PC-3 (cell line): ENCODE data around the gene AP1M1. TPM values are rescaled to one million over a fixed set of nuclear protein-coding genes. Genes with fewer than 3 reads are reported as not detected.

ENCODE experiments used
- ATAC-seq: fragments of 200-7000 bp; cut with Tn5 transposase; 2 replicates; pipeline ENCODE4 v1.9.1; 2020; ENCODE audit warnings: mild to moderate bottlenecking, moderate library complexity
- BruUV-seq: library from RNA; stranded (reverse); fragments of 400-500 nt; replicated peaks from 2 replicates; lab custom pipeline; 2021; lab: Mats Ljungman, UMichigan
- CTCF ChIA-PET: fragments of 300-600 bp; sonication (Branson Sonifier 250); formaldehyde crosslinking; loops from one replicate; lab custom pipeline; 2022; ENCODE audit warnings: antibody characterized with exemption; lab: Charles Lee
- POLR2A ChIA-PET: fragments of 300-600 bp; sonication (Branson Sonifier 250); formaldehyde crosslinking; loops from one replicate; lab custom pipeline; 2022; ENCODE audit warnings: antibody characterized with exemption; ENCODE audit not compliant: unreplicated experiment; lab: Charles Lee
- DNase-seq: peaks from one replicate; pipeline ENCODE4 v3.0.0-alpha.2; 2015
- H2AFZ ChIP-seq: fragments of 300-600 bp; sonication (generic); 2 replicates; pipeline ENCODE4 v1.6.0; 2016; ENCODE audit warnings: antibody characterized with exemption, low read length
- H3F3A ChIP-seq: fragments of 300-600 bp; sonication (generic); one replicate; pipeline ENCODE4 v1.6.0; 2017; ENCODE audit warnings: antibody characterized with exemption, low read length, control low read depth, mild to moderate bottlenecking; ENCODE audit not compliant: unreplicated experiment
- H3K27ac ChIP-seq: fragments of 300-600 bp; sonication (generic); 2 replicates; pipeline ENCODE4 v1.5.1; 2016; ENCODE audit warnings: mild to moderate bottlenecking, low read length
- H3K27me3 ChIP-seq: fragments of 300-600 bp; sonication (generic); 2 replicates; pipeline ENCODE4 v1.6.1; 2016; ENCODE audit warnings: low read length, mixed read lengths
- H3K36me3 ChIP-seq: fragments of 300-600 bp; sonication (generic); 2 replicates; pipeline ENCODE4 v1.6.1; 2016; ENCODE audit warnings: low read depth, mixed run types, low read length, mixed read lengths
- H3K4me1 ChIP-seq: fragments of 300-600 bp; sonication (generic); 2 replicates; pipeline ENCODE4 v1.5.1; 2016; ENCODE audit warnings: low read length; ENCODE audit not compliant: insufficient read depth
- H3K4me2 ChIP-seq: fragments of 300-600 bp; sonication (generic); 2 replicates; pipeline ENCODE4 v1.6.0; 2016; ENCODE audit warnings: low read length
- H3K4me3 ChIP-seq: fragments of 300-600 bp; sonication (generic); 2 replicates; pipeline ENCODE4 v1.5.1; 2016; ENCODE audit warnings: mild to moderate bottlenecking, low read length, mixed read lengths
- H3K79me2 ChIP-seq: fragments of 300-600 bp; sonication (generic); 2 replicates; pipeline ENCODE4 v1.6.1; 2017; ENCODE audit warnings: low read length, mixed read lengths
- H3K9ac ChIP-seq: fragments of 300-600 bp; sonication (generic); 2 replicates; pipeline ENCODE4 v1.6.0; 2016; ENCODE audit warnings: mild to moderate bottlenecking, low read length
- H3K9me2 ChIP-seq: fragments of 300-600 bp; sonication (generic); replicated peaks from 2 replicates; pipeline ENCODE4 v1.6.1; 2016; ENCODE audit warnings: mixed run types, low read length, mixed read lengths
- H3K9me3 ChIP-seq: fragments of 300-600 bp; sonication (generic); 2 replicates; pipeline ENCODE4 v1.6.1; 2016; ENCODE audit warnings: low read length, mixed read lengths
- H4K20me1 ChIP-seq: fragments of 300-600 bp; sonication (generic); 2 replicates; pipeline ENCODE4 v1.6.1; 2016; ENCODE audit warnings: low read length, mixed read lengths
- EZH2 ChIP-seq: fragments of 300-600 bp; sonication (generic); IDR thresholded peaks from one replicate; pipeline ENCODE4 v1.6.1; 2017; ENCODE audit warnings: antibody characterized with exemption, mild to moderate bottlenecking, low read length; ENCODE audit not compliant: unreplicated experiment
- EZH2phosphoT487 ChIP-seq: fragments of 300-600 bp; sonication (generic); IDR thresholded peaks from 2 replicates; pipeline ENCODE4 v1.6.1; 2018; ENCODE audit warnings: mild to moderate bottlenecking, antibody characterized with exemption, low read length, borderline replicate concordance
- intact Hi-C: fragments of 100-400 bp; cut with micrococcal nuclease; formaldehyde crosslinking; loops from 2 replicates; pipeline ENCODE4 v1.9.0; 2023
- total RNA-seq: library from RNA; depleted of rRNA; stranded (reverse); fragments of >200 nt; gene quantifications from 2 replicates; pipeline ENCODE4 v1.2.3, GENCODE V29; 2014
- TF ChIP-seq, protein P1 (sequence below): fragments of 300-600 bp; sonication (generic); conservative IDR thresholded peaks from 2 replicates; pipeline ENCODE4 v1.5.1; 2017; ENCODE audit warnings: antibody characterized with exemption, low read depth, mild to moderate bottlenecking, low read length

AP1M1 gene
- total RNA-seq, 1 experiment from 2014 or later = 104 TPM

DNA sequence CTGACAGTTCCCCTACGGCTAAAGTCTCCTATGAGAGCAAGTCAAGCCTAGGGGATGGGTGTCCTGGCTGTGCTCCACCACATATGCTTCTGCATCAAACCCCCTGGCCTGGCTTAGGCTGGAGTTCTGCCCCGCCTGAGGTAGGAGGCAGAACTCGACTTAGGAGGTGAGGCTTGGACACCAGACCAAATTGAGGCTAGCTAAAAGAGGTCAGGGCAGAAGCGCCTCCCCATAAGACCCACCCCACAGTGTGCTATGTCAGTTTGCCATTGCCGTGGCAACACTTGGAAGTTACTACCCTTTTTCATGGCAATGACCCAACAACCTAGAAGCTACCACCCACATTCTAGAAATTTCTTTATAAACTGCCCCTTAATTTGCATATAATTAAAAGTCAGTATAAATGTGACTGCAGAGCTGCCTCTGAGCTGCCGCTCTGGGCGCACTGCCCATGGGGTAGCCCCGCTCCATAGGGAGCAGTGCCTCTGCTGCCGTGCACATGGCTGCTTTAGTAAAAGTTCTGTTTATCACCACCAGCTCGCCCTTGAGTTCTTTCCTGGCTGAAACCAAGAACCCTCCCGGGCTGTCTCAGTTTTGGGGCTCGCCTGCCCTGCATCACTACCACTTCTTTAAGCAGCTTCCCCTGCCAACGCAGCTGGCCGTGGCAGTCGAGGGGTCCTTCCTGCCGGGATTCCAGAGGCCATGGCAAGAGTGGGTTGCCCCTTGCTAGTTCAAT lies 20.2 kb downstream of the AP1M1 start:
- BruUV-seq = no TSS peak
- DNase-seq = no peak
- TF ChIP-seq EZH2phosphoT487 (no peak), EZH2 (no peak)
- TF ChIP-seq, protein P1, sequence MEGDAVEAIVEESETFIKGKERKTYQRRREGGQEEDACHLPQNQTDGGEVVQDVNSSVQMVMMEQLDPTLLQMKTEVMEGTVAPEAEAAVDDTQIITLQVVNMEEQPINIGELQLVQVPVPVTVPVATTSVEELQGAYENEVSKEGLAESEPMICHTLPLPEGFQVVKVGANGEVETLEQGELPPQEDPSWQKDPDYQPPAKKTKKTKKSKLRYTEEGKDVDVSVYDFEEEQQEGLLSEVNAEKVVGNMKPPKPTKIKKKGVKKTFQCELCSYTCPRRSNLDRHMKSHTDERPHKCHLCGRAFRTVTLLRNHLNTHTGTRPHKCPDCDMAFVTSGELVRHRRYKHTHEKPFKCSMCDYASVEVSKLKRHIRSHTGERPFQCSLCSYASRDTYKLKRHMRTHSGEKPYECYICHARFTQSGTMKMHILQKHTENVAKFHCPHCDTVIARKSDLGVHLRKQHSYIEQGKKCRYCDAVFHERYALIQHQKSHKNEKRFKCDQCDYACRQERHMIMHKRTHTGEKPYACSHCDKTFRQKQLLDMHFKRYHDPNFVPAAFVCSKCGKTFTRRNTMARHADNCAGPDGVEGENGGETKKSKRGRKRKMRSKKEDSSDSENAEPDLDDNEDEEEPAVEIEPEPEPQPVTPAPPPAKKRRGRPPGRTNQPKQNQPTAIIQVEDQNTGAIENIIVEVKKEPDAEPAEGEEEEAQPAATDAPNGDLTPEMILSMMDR = no peak
- POLR2A ChIA-PET = no interaction called here
- no peak overlapping the region for H3K27ac ChIP-seq
- ATAC-seq = no peak
- no peak overlapping the region for H3K4me2 ChIP-seq
- peaks cover 18% of the 10 kb centered on the region for H3K9me3 ChIP-seq
- CTCF ChIA-PET = no interaction called here
- no peak overlapping the region for H2AFZ ChIP-seq
- H3K9ac ChIP-seq = no peak overlapping the region
- peaks cover 5% of the 10 kb centered on the region; the same call in 1 of the 2 replicates for H3K79me2 ChIP-seq
- H3F3A ChIP-seq = no peaks in the 10 kb centered on the region
- no peaks in the 10 kb centered on the region for H3K27me3 ChIP-seq
- no peaks in the 10 kb centered on the region for H3K9me2 ChIP-seq
- H3K36me3 ChIP-seq = peaks cover 66% of the 10 kb centered on the region
- H4K20me1 ChIP-seq = no peaks in the 10 kb centered on the region
- H3K4me3 ChIP-seq = no peak overlapping the region
- no peaks in the 10 kb centered on the region for H3K4me1 ChIP-seq
- intact Hi-C loops = no loop called here

DNA sequence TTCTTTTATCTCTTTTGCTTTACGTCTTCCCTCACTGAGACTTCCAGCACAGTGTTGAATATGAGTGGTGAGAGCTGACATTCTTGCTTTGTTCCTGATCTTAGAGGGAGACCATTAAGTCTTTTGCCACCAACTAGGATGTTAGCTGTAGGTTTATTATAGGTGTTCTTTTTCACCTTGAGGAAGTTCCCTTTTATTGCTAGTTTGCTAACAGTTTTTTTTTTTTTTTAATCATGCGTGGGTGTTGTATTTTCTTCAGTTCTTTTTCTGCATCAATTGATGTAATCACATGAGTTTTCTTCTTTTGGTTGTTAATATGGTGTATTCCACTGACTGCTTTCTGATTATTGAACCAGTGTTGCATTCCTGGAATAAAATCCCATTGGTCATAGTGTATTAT lies 21.1 kb downstream of the AP1M1 start:
- H3K9ac ChIP-seq = no peak overlapping the region
- intact Hi-C loops = no loop called here
- TF ChIP-seq, protein P1 = no peak
- TF ChIP-seq EZH2 (no peak), EZH2phosphoT487 (no peak)
- H3K27ac ChIP-seq = no peak overlapping the region
- H3F3A ChIP-seq = no peaks in the 10 kb centered on the region
- 0 out of 2 replicates have a peak, but pooled peaks cover 2% of the 10 kb centered on the region for H3K79me2 ChIP-seq
- ChIA-PET CTCF (no interaction called here), POLR2A (no interaction called here)
- H3K9me2 ChIP-seq = no peaks in the 10 kb centered on the region
- no peak overlapping the region for H3K4me2 ChIP-seq
- no peak for ATAC-seq
- H3K4me1 ChIP-seq = no peaks in the 10 kb centered on the region
- no peaks in the 10 kb centered on the region for H3K27me3 ChIP-seq
- no peaks in the 10 kb centered on the region for H4K20me1 ChIP-seq
- H3K4me3 ChIP-seq = no peak overlapping the region
- no peak overlapping the region for H2AFZ ChIP-seq
- peaks cover 18% of the 10 kb centered on the region for H3K9me3 ChIP-seq
- no peak for DNase-seq
- no TSS peak for BruUV-seq
- peaks cover 69% of the 10 kb centered on the region for H3K36me3 ChIP-seq

DNA sequence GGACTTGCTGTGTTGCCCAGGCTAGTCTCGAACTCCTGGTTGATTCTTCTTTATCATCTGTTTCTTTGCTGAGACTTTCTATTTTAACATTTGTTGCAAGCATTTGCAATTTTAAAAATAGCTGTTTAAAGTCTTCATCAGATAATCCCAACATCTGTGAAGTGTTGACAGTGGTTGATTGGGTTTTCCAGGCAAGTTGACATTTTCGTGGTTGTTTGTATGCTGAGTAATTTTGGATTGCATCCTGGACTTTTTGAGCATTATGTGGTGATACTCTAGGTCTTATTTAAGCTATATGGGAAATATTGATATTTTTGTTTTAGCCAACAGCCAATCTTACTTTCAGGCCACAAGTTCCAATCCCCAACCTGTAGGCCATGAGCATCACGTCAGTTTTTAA lies 25.1 kb downstream of the AP1M1 start:
- POLR2A ChIA-PET = no interaction called here
- no TSS peak for BruUV-seq

More for the DNA sequence above, 25.1 kb downstream of the AP1M1 start:
- Histone ChIP-seq H3K79me2 (no peaks in the 10 kb centered on the region), H2AFZ (no peak overlapping the region), H3K27ac (no peak overlapping the region), H3K9ac (no peak overlapping the region), H3F3A (no peaks in the 10 kb centered on the region), H3K4me2 (no peak overlapping the region), H4K20me1 (no peaks in the 10 kb centered on the region), H3K9me2 (no peaks in the 10 kb centered on the region), H3K27me3 (no peaks in the 10 kb centered on the region), H3K4me3 (no peak overlapping the region), H3K9me3 (peaks cover 18% of the 10 kb centered on the region), H3K4me1 (no peaks in the 10 kb centered on the region), H3K36me3 (peaks cover 53% of the 10 kb centered on the region)
- CTCF ChIA-PET = no interaction called here
- TF ChIP-seq, protein P1 = no peak
- TF ChIP-seq EZH2phosphoT487 (no peak), EZH2 (no peak)
- ATAC-seq = no peak
- intact Hi-C loops = no loop called here
- DNase-seq = no peak
